Measurements from ENCODE around the gene CERS4.

The CERS4 gene

GRCh38 chr19:8257052-8257443 lies 47.9 kb downstream of the CERS4 start:
- Histone ChIP-seq H3K27ac (ENCODE audit: low read length, poor library complexity, severe bottlenecking) (no peak overlapping the region), H2AFZ (ENCODE audit: low read depth, low read length) (no peak overlapping the region), H3K27me3 (ENCODE audit: control insufficient read depth in 1 of 2, insufficient read depth in 1 of 2, low read length in 2 of 2) (no peaks in the 10 kb centered on the region), H4K91ac (ENCODE audit: low read length) (no peak overlapping the region), H3K79me1 (replicated peaks; ENCODE audit: low read length, poor library complexity, severe bottlenecking) (no peaks in the 10 kb centered on the region), H2BK12ac (ENCODE audit: low read length in 2 of 2) (no peak overlapping the region), H3K14ac (ENCODE audit: low read length in 2 of 2) (no peak overlapping the region), H2BK5ac (ENCODE audit: low read depth, low read length, poor library complexity, severe bottlenecking) (no peak overlapping the region), H4K8ac (ENCODE audit: low read length) (no peak overlapping the region), H3K18ac (ENCODE audit: low read depth in 1 of 2, low read length in 2 of 2) (no peak overlapping the region), H3K4me2 (ENCODE audit: low read length, poor library complexity, severe bottlenecking) (no peak overlapping the region), H3K4me3 (ENCODE audit: insufficient read depth in 1 of 2, low read depth in 1 of 2, low read length in 2 of 2) (no peak overlapping the region), H2BK120ac (ENCODE audit: low read depth, low read length) (no peak overlapping the region), H3K9me3 (ENCODE audit: control insufficient read depth, low read length) (no peaks in the 10 kb centered on the region), H2AK5ac (ENCODE audit: low read length, severe bottlenecking) (no peak overlapping the region), H3K4ac (ENCODE audit: low read depth in 1 of 2, low read length in 2 of 2) (no peak overlapping the region), H3K4me1 (ENCODE audit: control insufficient read depth, insufficient read depth, low read depth, low read length) (no peaks in the 10 kb centered on the region), H3K23ac (ENCODE audit: low read length in 2 of 2) (no peak overlapping the region), H3K9ac (ENCODE audit: low read length) (no peak overlapping the region), H3K36me3 (ENCODE audit: control insufficient read depth in 1 of 2, insufficient read depth in 2 of 2, low read depth in 1 of 2, low read length in 2 of 2) (peaks cover 13 to 37% of the 10 kb centered on the region in 2 experiments), H2BK15ac (ENCODE audit: low read depth, poor library complexity, severe bottlenecking) (no peak overlapping the region)
- no peak for DNase-seq
- 71% methylated on average over 5 of the region's 5 CpGs for WGBS

GRCh38 chr19:8259142-8259921 lies 50.2 kb downstream of the CERS4 start:
- no peak overlapping the region for H3K14ac ChIP-seq (ENCODE audit: low read length in 2 of 2)
- no peak overlapping the region for H2BK120ac ChIP-seq (ENCODE audit: low read depth, low read length)
- DNase-seq: no peak
- no peak overlapping the region for H3K4me3 ChIP-seq (ENCODE audit: insufficient read depth in 1 of 2, low read depth in 1 of 2, low read length in 2 of 2)
- H3K4me1 ChIP-seq (ENCODE audit: control insufficient read depth, insufficient read depth, low read depth, low read length): no peaks in the 10 kb centered on the region
- no peak overlapping the region for H4K91ac ChIP-seq (ENCODE audit: low read length)
- H3K9ac ChIP-seq (ENCODE audit: low read length): no peak overlapping the region
- H2BK12ac ChIP-seq (ENCODE audit: low read length in 2 of 2): no peak overlapping the region
- no peak overlapping the region for H2AFZ ChIP-seq (ENCODE audit: low read depth, low read length)
- no peak overlapping the region for H3K18ac ChIP-seq (ENCODE audit: low read depth in 1 of 2, low read length in 2 of 2)
- no peak overlapping the region for H3K27ac ChIP-seq (ENCODE audit: low read length, poor library complexity, severe bottlenecking)
- no peak overlapping the region for H4K8ac ChIP-seq (ENCODE audit: low read length)
- no peak overlapping the region for H3K4me2 ChIP-seq (ENCODE audit: low read length, poor library complexity, severe bottlenecking)
- no peak overlapping the region for H2BK5ac ChIP-seq (ENCODE audit: low read depth, low read length, poor library complexity, severe bottlenecking)
- no peak overlapping the region for H3K23ac ChIP-seq (ENCODE audit: low read length in 2 of 2)
- no peak overlapping the region for H2BK15ac ChIP-seq (ENCODE audit: low read depth, poor library complexity, severe bottlenecking)
- peaks cover 13 to 40% of the 10 kb centered on the region in 2 experiments for H3K36me3 ChIP-seq (ENCODE audit: control insufficient read depth in 1 of 2, insufficient read depth in 2 of 2, low read depth in 1 of 2, low read length in 2 of 2)
- WGBS: 93% methylated on average over 9 of the region's 11 CpGs
- no peak overlapping the region for H2AK5ac ChIP-seq (ENCODE audit: low read length, severe bottlenecking)
- H3K27me3 ChIP-seq (ENCODE audit: control insufficient read depth in 1 of 2, insufficient read depth in 1 of 2, low read length in 2 of 2): no peaks in the 10 kb centered on the region
- H3K4ac ChIP-seq (ENCODE audit: low read depth in 1 of 2, low read length in 2 of 2): no peak overlapping the region
- H3K9me3 ChIP-seq (ENCODE audit: control insufficient read depth, low read length): no peaks in the 10 kb centered on the region
- H3K79me1 ChIP-seq (replicated peaks; ENCODE audit: low read length, poor library complexity, severe bottlenecking): no peaks in the 10 kb centered on the region

DNA sequence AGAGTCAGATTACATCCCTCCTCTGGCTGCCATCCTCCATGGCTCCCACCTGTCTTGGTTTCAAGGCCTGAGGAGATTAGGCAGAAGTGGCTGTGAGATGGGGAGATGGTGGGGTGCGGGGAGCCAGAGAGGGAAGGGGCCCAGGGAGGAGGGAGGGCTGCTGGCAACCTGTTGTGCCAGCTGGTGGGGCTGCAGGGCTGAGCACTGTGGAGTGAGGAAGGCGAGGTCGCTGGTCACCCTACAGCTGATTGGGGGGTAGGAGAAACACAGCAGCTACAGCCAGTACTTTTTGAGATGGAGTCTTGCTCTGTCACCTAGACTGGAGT lies 50.7 kb downstream of the CERS4 start:
- Histone ChIP-seq H3K27ac (ENCODE audit: low read length, poor library complexity, severe bottlenecking) (no peak overlapping the region), H3K36me3 (ENCODE audit: control insufficient read depth in 1 of 2, insufficient read depth in 2 of 2, low read depth in 1 of 2, low read length in 2 of 2) (peaks cover 13 to 39% of the 10 kb centered on the region in 2 experiments)
- no peak for DNase-seq

DNA sequence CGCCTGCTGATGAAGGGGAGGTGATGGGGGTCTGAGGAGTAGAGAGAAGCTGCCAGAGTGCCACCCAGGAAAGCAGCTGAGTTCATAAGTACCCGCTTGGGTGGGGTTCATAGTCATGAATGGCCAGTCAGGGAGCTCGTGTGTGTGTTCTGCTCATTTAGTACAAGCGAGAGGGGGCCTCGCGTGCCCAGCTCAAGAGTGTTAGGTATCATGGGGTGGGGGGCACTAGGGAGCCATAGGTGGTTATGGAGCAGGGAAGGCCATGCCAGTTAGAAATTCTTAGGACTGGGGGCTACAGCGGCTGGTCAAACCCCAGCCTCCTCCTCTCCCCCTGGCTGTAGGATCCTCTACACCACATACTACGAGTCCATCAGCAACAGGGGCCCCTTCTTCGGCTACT lies 52.2 kb downstream of the CERS4 start:
- no peak overlapping the region for H2BK5ac ChIP-seq (ENCODE audit: low read depth, low read length, poor library complexity, severe bottlenecking)
- 94% methylated on average over 9 of the region's 9 CpGs for WGBS
- peaks cover 6 to 25% of the 10 kb centered on the region in 2 experiments for H3K36me3 ChIP-seq (ENCODE audit: control insufficient read depth in 1 of 2, insufficient read depth in 2 of 2, low read depth in 1 of 2, low read length in 2 of 2)
- no peak overlapping the region for H3K14ac ChIP-seq (ENCODE audit: low read length in 2 of 2)
- no peak overlapping the region for H4K91ac ChIP-seq (ENCODE audit: low read length)
- no peak overlapping the region for H3K4me3 ChIP-seq (ENCODE audit: insufficient read depth in 1 of 2, low read depth in 1 of 2, low read length in 2 of 2)
- H3K18ac ChIP-seq (ENCODE audit: low read depth in 1 of 2, low read length in 2 of 2): no peak overlapping the region
- no peak overlapping the region for H3K9ac ChIP-seq (ENCODE audit: low read length)
- DNase-seq: no peak
- no peak overlapping the region for H2BK12ac ChIP-seq (ENCODE audit: low read length in 2 of 2)
- H3K4ac ChIP-seq (ENCODE audit: low read depth in 1 of 2, low read length in 2 of 2): no peak overlapping the region
- no peaks in the 10 kb centered on the region for H3K79me1 ChIP-seq (replicated peaks; ENCODE audit: low read length, poor library complexity, severe bottlenecking)
- no peak overlapping the region for H2AFZ ChIP-seq (ENCODE audit: low read depth, low read length)
- H3K9me3 ChIP-seq (ENCODE audit: control insufficient read depth, low read length): no peaks in the 10 kb centered on the region
- no peak overlapping the region for H2AK5ac ChIP-seq (ENCODE audit: low read length, severe bottlenecking)
- no peak overlapping the region for H2BK120ac ChIP-seq (ENCODE audit: low read depth, low read length)
- H3K4me1 ChIP-seq (ENCODE audit: control insufficient read depth, insufficient read depth, low read depth, low read length): no peaks in the 10 kb centered on the region
- H4K8ac ChIP-seq (ENCODE audit: low read length): no peak overlapping the region
- H3K27ac ChIP-seq (ENCODE audit: low read length, poor library complexity, severe bottlenecking): no peak overlapping the region
- H3K23ac ChIP-seq (ENCODE audit: low read length in 2 of 2): no peak overlapping the region
- H2BK15ac ChIP-seq (ENCODE audit: low read depth, poor library complexity, severe bottlenecking): no peak overlapping the region
- no peak overlapping the region for H3K4me2 ChIP-seq (ENCODE audit: low read length, poor library complexity, severe bottlenecking)
- peaks cover 0 to 4% of the 10 kb centered on the region in 2 experiments for H3K27me3 ChIP-seq (ENCODE audit: control insufficient read depth in 1 of 2, insufficient read depth in 1 of 2, low read length in 2 of 2)

More for the DNA sequence above, 50.7 kb downstream of the CERS4 start:
- Histone ChIP-seq H2AFZ (ENCODE audit: low read depth, low read length) (no peak overlapping the region), H3K4ac (ENCODE audit: low read depth in 1 of 2, low read length in 2 of 2) (no peak overlapping the region), H2BK5ac (ENCODE audit: low read depth, low read length, poor library complexity, severe bottlenecking) (no peak overlapping the region), H2BK15ac (ENCODE audit: low read depth, poor library complexity, severe bottlenecking) (no peak overlapping the region), H3K9me3 (ENCODE audit: control insufficient read depth, low read length) (no peaks in the 10 kb centered on the region), H3K4me1 (ENCODE audit: control insufficient read depth, insufficient read depth, low read depth, low read length) (no peaks in the 10 kb centered on the region), H3K79me1 (replicated peaks; ENCODE audit: low read length, poor library complexity, severe bottlenecking) (no peaks in the 10 kb centered on the region), H3K27me3 (ENCODE audit: control insufficient read depth in 1 of 2, insufficient read depth in 1 of 2, low read length in 2 of 2) (no peaks in the 10 kb centered on the region), H3K18ac (ENCODE audit: low read depth in 1 of 2, low read length in 2 of 2) (no peak overlapping the region), H3K23ac (ENCODE audit: low read length in 2 of 2) (no peak overlapping the region), H4K8ac (ENCODE audit: low read length) (no peak overlapping the region), H4K91ac (ENCODE audit: low read length) (no peak overlapping the region), H3K4me3 (ENCODE audit: insufficient read depth in 1 of 2, low read depth in 1 of 2, low read length in 2 of 2) (no peak overlapping the region), H3K4me2 (ENCODE audit: low read length, poor library complexity, severe bottlenecking) (no peak overlapping the region), H3K14ac (ENCODE audit: low read length in 2 of 2) (no peak overlapping the region), H2BK120ac (ENCODE audit: low read depth, low read length) (no peak overlapping the region), H2BK12ac (ENCODE audit: low read length in 2 of 2) (no peak overlapping the region), H2AK5ac (ENCODE audit: low read length, severe bottlenecking) (no peak overlapping the region), H3K9ac (ENCODE audit: low read length) (no peak overlapping the region)
- WGBS: 79% methylated on average over 3 of the region's 3 CpGs
